MM.1S (cell line): ENCODE results near the gene ARHGAP25.

Experiments
- EZH2phosphoT487 ChIP-seq: fragments of 300-600 bp; sonication (generic); IDR thresholded peaks from 2 replicates; pipeline ENCODE4 v1.6.1; 2018; ENCODE audit warnings: antibody characterized with exemption, low read length
- TF ChIP-seq, protein P1 (sequence below): fragments of 300-600 bp; sonication (generic); IDR thresholded peaks from 2 replicates; pipeline ENCODE4 v1.5.1; 2016; ENCODE audit warnings: antibody characterized with exemption, low read length, mixed read lengths

DNA sequence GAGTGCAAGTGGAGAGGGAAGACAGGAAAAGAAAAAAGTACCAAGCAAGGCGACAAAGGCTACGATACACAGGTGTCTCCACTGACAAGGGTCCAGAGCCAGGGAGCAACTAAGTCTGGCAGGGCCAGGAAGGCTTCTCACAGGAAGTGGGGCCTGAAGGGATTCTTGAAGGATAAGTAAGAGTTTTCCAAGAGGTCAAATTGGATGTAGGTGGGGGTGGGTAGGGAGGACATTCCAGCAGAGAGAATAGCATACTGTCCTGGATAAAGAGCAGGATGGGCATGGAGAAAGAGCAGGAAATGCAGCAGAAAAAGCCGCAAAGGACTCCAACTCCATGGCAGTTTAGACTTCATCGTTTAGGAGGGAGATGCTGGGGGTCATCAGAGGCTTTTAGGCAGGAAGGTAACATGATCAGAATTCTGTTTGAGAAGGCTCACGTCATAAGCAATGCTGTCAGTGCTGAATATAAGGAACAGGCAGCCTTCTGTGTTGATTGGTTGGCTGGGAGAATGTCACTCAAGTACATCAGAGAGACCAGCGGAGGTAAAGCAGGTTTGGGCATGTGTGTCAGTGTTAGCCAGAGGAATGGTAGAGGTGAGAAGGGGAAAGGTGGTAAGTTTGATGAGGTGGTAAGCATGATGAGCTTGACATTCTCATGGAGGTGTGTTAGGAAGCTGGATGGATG, 35.1 kb downstream of the ARHGAP25 start:
- TF ChIP-seq, protein P1, sequence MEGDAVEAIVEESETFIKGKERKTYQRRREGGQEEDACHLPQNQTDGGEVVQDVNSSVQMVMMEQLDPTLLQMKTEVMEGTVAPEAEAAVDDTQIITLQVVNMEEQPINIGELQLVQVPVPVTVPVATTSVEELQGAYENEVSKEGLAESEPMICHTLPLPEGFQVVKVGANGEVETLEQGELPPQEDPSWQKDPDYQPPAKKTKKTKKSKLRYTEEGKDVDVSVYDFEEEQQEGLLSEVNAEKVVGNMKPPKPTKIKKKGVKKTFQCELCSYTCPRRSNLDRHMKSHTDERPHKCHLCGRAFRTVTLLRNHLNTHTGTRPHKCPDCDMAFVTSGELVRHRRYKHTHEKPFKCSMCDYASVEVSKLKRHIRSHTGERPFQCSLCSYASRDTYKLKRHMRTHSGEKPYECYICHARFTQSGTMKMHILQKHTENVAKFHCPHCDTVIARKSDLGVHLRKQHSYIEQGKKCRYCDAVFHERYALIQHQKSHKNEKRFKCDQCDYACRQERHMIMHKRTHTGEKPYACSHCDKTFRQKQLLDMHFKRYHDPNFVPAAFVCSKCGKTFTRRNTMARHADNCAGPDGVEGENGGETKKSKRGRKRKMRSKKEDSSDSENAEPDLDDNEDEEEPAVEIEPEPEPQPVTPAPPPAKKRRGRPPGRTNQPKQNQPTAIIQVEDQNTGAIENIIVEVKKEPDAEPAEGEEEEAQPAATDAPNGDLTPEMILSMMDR: no peak
- no peak for TF ChIP-seq EZH2phosphoT487
